ENCODE results near the gene BFSP2.
A peak's percentile ranks its signal among the peaks of the same experiment; 100 is the strongest.
"Not testable (repeated sequence)": the region's sequence is repeated elsewhere in the genome, so short reads cannot be mapped to it uniquely, and the experiment has no call there.

BFSP2 gene

DNA sequence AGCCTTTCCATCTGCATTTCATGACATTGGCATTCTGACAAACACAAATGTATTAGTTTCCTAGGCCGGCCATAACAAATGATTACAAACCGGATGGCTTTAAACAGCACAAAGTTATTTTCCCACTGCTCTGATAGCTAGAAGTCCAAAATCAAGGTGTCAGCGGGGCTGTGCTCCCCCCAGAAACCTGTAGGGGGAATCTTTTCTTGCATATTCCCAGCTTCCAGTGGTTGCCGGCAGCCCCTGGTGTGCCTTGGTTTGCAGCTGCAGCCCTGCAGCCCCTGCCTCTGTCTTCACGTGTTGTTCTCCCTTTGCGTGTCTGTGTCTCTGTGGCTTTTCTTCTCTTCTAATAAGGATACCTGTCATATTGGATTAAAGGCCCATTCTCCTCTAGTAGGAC lies 94.6 kb downstream of the BFSP2 start:
- Histone ChIP-seq H3K4me2 (ENCODE audit: low read length) (no peak overlapping the region), H3K9me2 (replicated peaks; ENCODE audit: control insufficient read depth, low read length) (no peaks in the 10 kb centered on the region), H3K79me2 (ENCODE audit: control insufficient read depth, low read length) (peaks cover 14% of the 10 kb centered on the region), H3K27ac (ENCODE audit: low read depth, low read length) (no peak overlapping the region), H3K4me1 (ENCODE audit: control insufficient read depth, low read length) (peaks cover 50% of the 10 kb centered on the region), H3K27me3 (ENCODE audit: control insufficient read depth, low read length) (no peaks in the 10 kb centered on the region), H3K4me3 (ENCODE audit: low read length) (no peak overlapping the region), H4K20me1 (ENCODE audit: control insufficient read depth, insufficient read depth, low read depth, low read length) (no peaks in the 10 kb centered on the region), H3F3A (ENCODE audit: control insufficient read depth, insufficient read depth) (peaks cover 35% of the 10 kb centered on the region), H3K36me3 (ENCODE audit: control insufficient read depth, low read length) (peaks cover 6% of the 10 kb centered on the region), H3K9me3 (ENCODE audit: control insufficient read depth, insufficient read depth, low read length) (no peaks in the 10 kb centered on the region)
- TF ChIP-seq EZH2phosphoT487 (IDR thresholded peaks at IDR 0.05; ENCODE audit: borderline replicate concordance, low read length): no peak
- TF ChIP-seq, protein P1, sequence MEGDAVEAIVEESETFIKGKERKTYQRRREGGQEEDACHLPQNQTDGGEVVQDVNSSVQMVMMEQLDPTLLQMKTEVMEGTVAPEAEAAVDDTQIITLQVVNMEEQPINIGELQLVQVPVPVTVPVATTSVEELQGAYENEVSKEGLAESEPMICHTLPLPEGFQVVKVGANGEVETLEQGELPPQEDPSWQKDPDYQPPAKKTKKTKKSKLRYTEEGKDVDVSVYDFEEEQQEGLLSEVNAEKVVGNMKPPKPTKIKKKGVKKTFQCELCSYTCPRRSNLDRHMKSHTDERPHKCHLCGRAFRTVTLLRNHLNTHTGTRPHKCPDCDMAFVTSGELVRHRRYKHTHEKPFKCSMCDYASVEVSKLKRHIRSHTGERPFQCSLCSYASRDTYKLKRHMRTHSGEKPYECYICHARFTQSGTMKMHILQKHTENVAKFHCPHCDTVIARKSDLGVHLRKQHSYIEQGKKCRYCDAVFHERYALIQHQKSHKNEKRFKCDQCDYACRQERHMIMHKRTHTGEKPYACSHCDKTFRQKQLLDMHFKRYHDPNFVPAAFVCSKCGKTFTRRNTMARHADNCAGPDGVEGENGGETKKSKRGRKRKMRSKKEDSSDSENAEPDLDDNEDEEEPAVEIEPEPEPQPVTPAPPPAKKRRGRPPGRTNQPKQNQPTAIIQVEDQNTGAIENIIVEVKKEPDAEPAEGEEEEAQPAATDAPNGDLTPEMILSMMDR (IDR thresholded peaks at IDR 0.05; ENCODE audit: low read depth, low read length, poor library complexity, severe bottlenecking): peak; percentile 50

- not testable (repeated sequence) for H3K27me3 ChIP-seq (ENCODE audit: control insufficient read depth, low read length); H3K9me3 ChIP-seq (ENCODE audit: control insufficient read depth, insufficient read depth, low read length); H4K20me1 ChIP-seq (ENCODE audit: control insufficient read depth, insufficient read depth, low read depth, low read length); H3K4me3 ChIP-seq (ENCODE audit: low read length); H3K27ac ChIP-seq (ENCODE audit: low read depth, low read length); H3K79me2 ChIP-seq (ENCODE audit: control insufficient read depth, low read length); H3K36me3 ChIP-seq (ENCODE audit: control insufficient read depth, low read length); H3K4me2 ChIP-seq (ENCODE audit: low read length); H3K9me2 ChIP-seq (replicated peaks; ENCODE audit: control insufficient read depth, low read length); H3F3A ChIP-seq (ENCODE audit: control insufficient read depth, insufficient read depth)
- peaks cover 25% of the 10 kb centered on the region for H3K4me1 ChIP-seq (ENCODE audit: control insufficient read depth, low read length)
Observed at GRCh38 chr3:133502542-133502941, 102.7 kb downstream of the BFSP2 start.

DNA sequence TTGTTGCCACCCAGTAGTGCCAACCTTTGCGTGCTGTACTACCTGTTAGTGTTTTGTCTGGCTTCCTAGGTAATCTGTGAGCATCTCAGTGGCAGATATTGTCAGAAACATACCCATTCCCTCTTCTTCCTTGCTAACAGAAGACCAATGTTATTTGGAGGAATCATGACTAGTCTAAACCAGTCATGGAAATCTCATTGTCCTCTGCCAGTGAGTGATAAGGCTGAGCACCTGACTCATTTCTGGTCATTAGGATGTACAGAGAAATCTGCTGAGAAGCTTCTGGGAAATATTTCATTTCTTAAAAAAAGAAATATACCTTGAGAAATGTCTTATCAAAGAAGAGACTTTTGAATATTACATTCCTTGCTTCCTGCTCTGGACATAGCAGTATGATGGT lies 103.6 kb downstream of the BFSP2 start:
- Histone ChIP-seq H3K9me3 (ENCODE audit: control insufficient read depth, insufficient read depth, low read length) (no peaks in the 10 kb centered on the region), H3K27ac (ENCODE audit: low read depth, low read length) (no peak overlapping the region), H3F3A (ENCODE audit: control insufficient read depth, insufficient read depth) (no peaks in the 10 kb centered on the region; the same call in 1 of the 2 replicates), H3K4me1 (ENCODE audit: control insufficient read depth, low read length) (peaks cover 25% of the 10 kb centered on the region), H3K9me2 (replicated peaks; ENCODE audit: control insufficient read depth, low read length) (no peaks in the 10 kb centered on the region), H3K4me2 (ENCODE audit: low read length) (no peak overlapping the region), H3K27me3 (ENCODE audit: control insufficient read depth, low read length) (no peaks in the 10 kb centered on the region), H3K79me2 (ENCODE audit: control insufficient read depth, low read length) (no peaks in the 10 kb centered on the region), H4K20me1 (ENCODE audit: control insufficient read depth, insufficient read depth, low read depth, low read length) (no peaks in the 10 kb centered on the region), H3K36me3 (ENCODE audit: control insufficient read depth, low read length) (no peaks in the 10 kb centered on the region), H3K4me3 (ENCODE audit: low read length) (no peak overlapping the region)
- TF ChIP-seq, protein P1 (IDR thresholded peaks at IDR 0.05; ENCODE audit: low read depth, low read length, poor library complexity, severe bottlenecking): no peak
- TF ChIP-seq EZH2phosphoT487 (IDR thresholded peaks at IDR 0.05; ENCODE audit: borderline replicate concordance, low read length): no peak

- Histone ChIP-seq H3K4me3 (ENCODE audit: low read length) (no peak overlapping the region), H3K27me3 (ENCODE audit: control insufficient read depth, low read length) (no peaks in the 10 kb centered on the region), H3F3A (ENCODE audit: control insufficient read depth, insufficient read depth) (peaks cover 4% of the 10 kb centered on the region; the same call in 1 of the 2 replicates), H3K27ac (ENCODE audit: low read depth, low read length) (no peak overlapping the region), H4K20me1 (ENCODE audit: control insufficient read depth, insufficient read depth, low read depth, low read length) (no peaks in the 10 kb centered on the region), H3K9me2 (replicated peaks; ENCODE audit: control insufficient read depth, low read length) (no peaks in the 10 kb centered on the region), H3K79me2 (ENCODE audit: control insufficient read depth, low read length) (no peaks in the 10 kb centered on the region), H3K4me1 (ENCODE audit: control insufficient read depth, low read length) (peaks cover 25% of the 10 kb centered on the region), H3K36me3 (ENCODE audit: control insufficient read depth, low read length) (no peaks in the 10 kb centered on the region), H3K4me2 (ENCODE audit: low read length) (no peak overlapping the region), H3K9me3 (ENCODE audit: control insufficient read depth, insufficient read depth, low read length) (no peaks in the 10 kb centered on the region)
- no peak for TF ChIP-seq EZH2phosphoT487 (IDR thresholded peaks at IDR 0.05; ENCODE audit: borderline replicate concordance, low read length)
Observed at GRCh38 chr3:133504736-133505135, 104.9 kb downstream of the BFSP2 start.
